Liver (tissue), 9 donors: Measurements from ENCODE around the gene SOCS3. TPM values are rescaled to one million over a fixed set of nuclear protein-coding genes. Genes with fewer than 3 reads are reported as not detected.

ENCODE experiments used
- DNase-seq: peaks from one replicate; pipeline ENCODE4 v3.0.0-alpha.2; 2017; ENCODE audit warnings: low spot score
- H3K27ac ChIP-seq, 2 donors: one replicate each; pipeline ENCODE4 v1.7.0; 2013; ENCODE audit warnings: inconsistent platforms in 2 of 2, low read length in 2 of 2, control low read depth in 1 of 2, low read depth in 1 of 2, mild to moderate bottlenecking in 1 of 2
- H3K27me3 ChIP-seq, 4 donors: one replicate each; pipeline versions ENCODE4 v1.6.1 to v1.7.0; 2013; ENCODE audit warnings: low read length in 3 of 4, inconsistent platforms in 1 of 4, mild to moderate bottlenecking in 1 of 4, moderate library complexity in 1 of 4; ENCODE audit not compliant: control insufficient read depth in 4 of 4, insufficient read depth in 4 of 4
- H3K36me3 ChIP-seq, 4 donors: one replicate each; pipeline versions ENCODE4 v1.6.1 to v1.7.0; 2013; ENCODE audit warnings: low read length in 3 of 4, mild to moderate bottlenecking in 3 of 4, low read depth in 1 of 4, moderate library complexity in 1 of 4; ENCODE audit not compliant: control insufficient read depth in 4 of 4, insufficient read depth in 3 of 4
- H3K4me1 ChIP-seq, 4 donors: one replicate each; pipeline versions ENCODE4 v1.6.1 to v1.7.0; 2013; ENCODE audit warnings: low read length in 3 of 4, mild to moderate bottlenecking in 3 of 4, moderate library complexity in 1 of 4; ENCODE audit not compliant: control insufficient read depth in 4 of 4, insufficient read depth in 4 of 4
- H3K4me3 ChIP-seq, 3 donors: one replicate each; pipeline versions ENCODE4 v1.6.1 to v1.7.0; 2013; ENCODE audit warnings: low read length in 3 of 3, control low read depth in 1 of 3, low read depth in 1 of 3, mild to moderate bottlenecking in 1 of 3
- H3K9ac ChIP-seq, 2 donors: one replicate each; pipeline ENCODE4 v1.7.0; 2013; ENCODE audit warnings: low read length in 2 of 2, mild to moderate bottlenecking in 2 of 2, moderate library complexity in 2 of 2, control low read depth in 1 of 2, low read depth in 1 of 2
- H3K9me3 ChIP-seq, 4 donors: one replicate each; pipeline versions ENCODE4 v1.6.1 to v1.7.0; 2013; ENCODE audit warnings: low read length in 3 of 4; ENCODE audit not compliant: control insufficient read depth in 4 of 4
- EGR1 ChIP-seq, 2 donors: IDR thresholded peaks; 2 replicates each; pipeline ENCODE4 v1.6.1; 2016 to 2018; ENCODE audit warnings: antibody characterized with exemption in 2 of 2, low read depth in 2 of 2
- FOXA1 ChIP-seq: IDR thresholded peaks from 2 replicates; pipeline ENCODE4 v1.6.1; 2016; ENCODE audit warnings: antibody characterized with exemption
- FOXA2 ChIP-seq: IDR thresholded peaks from 2 replicates; pipeline ENCODE4 v1.6.1; 2016; ENCODE audit warnings: antibody characterized with exemption
- GABPA ChIP-seq, 2 donors: IDR thresholded peaks in 1 of 2; conservative IDR thresholded peaks in 1 of 2; 2 replicates each; pipeline ENCODE4 v1.6.1; 2016; ENCODE audit warnings: antibody characterized with exemption in 2 of 2, mild to moderate bottlenecking in 1 of 2, moderate library complexity in 1 of 2
- HNF4A ChIP-seq, 2 donors: conservative IDR thresholded peaks; 2 replicates each; pipeline ENCODE4 v1.6.1; 2016; ENCODE audit warnings: antibody characterized with exemption in 2 of 2, mild to moderate bottlenecking in 2 of 2
- JUND ChIP-seq, 2 donors: IDR thresholded peaks; 2 replicates each; pipeline ENCODE4 v1.6.1; 2016; ENCODE audit warnings: antibody characterized with exemption in 2 of 2
- MAX ChIP-seq: IDR thresholded peaks from 2 replicates; pipeline ENCODE4 v1.6.1; 2016; ENCODE audit warnings: antibody characterized with exemption
- NR2F2 ChIP-seq: IDR thresholded peaks from 2 replicates; pipeline ENCODE4 v1.6.1; 2016; ENCODE audit warnings: antibody characterized with exemption
- RAD21 ChIP-seq, 2 donors: IDR thresholded peaks; 2 replicates each; pipeline ENCODE4 v1.6.1; 2016; ENCODE audit warnings: antibody characterized with exemption in 2 of 2, mild to moderate bottlenecking in 2 of 2
- RXRA ChIP-seq, 2 donors: IDR thresholded peaks; 2 replicates each; pipeline ENCODE4 v1.6.1; 2017 to 2018; ENCODE audit warnings: antibody characterized with exemption in 2 of 2, mild to moderate bottlenecking in 1 of 2
- SP1 ChIP-seq: IDR thresholded peaks from 2 replicates; pipeline ENCODE4 v1.6.1; 2018; ENCODE audit warnings: antibody characterized with exemption, mild to moderate bottlenecking
- TAF1 ChIP-seq: conservative IDR thresholded peaks from 2 replicates; pipeline ENCODE4 v1.6.1; 2016; ENCODE audit warnings: antibody characterized with exemption, mild to moderate bottlenecking
- YY1 ChIP-seq: IDR thresholded peaks from 2 replicates; pipeline ENCODE4 v1.6.1; 2016; ENCODE audit warnings: antibody characterized with exemption, mild to moderate bottlenecking
- ZBTB33 ChIP-seq: IDR thresholded peaks from 2 replicates; pipeline ENCODE4 v1.6.1; 2016; ENCODE audit warnings: antibody characterized with exemption
- WGBS: extraction: QIAGEN DNeasy Blood & Tissue Kit; methylation state at CpG from one replicate; pipeline ENCODE4 v1.1.7; 2013; 5-methylcytosine and 5-hydroxymethylcytosine counted together
- polyA plus RNA-seq, 2 donors: library from polyadenylated mRNA; stranded (reverse) in 1 of 2; unstranded in 1 of 2; fragments of 200-250 nt in 1 of 2; fragments of >200 nt in 1 of 2; fragmentation: Nextera tagmentation in 1 of 2; extraction: Ambion mirVana in 1 of 2; gene quantifications; one replicate each; pipeline versions ENCODE4 v1.2.1 to v1.2.3, GENCODE V29; 2013 to 2015
- total RNA-seq, 2 donors: library from RNA; depleted of rRNA; stranded (reverse); fragments of >200 nt; gene quantifications; one replicate each; pipeline ENCODE4 v1.2.3, GENCODE V29; 2014
- TF ChIP-seq, protein P1 (sequence below): fragments of 150-350 bp; IDR thresholded peaks from 2 replicates; pipeline ENCODE4 v1.5.1; 2017; ENCODE audit warnings: improper control_type of control experiment, low read depth, low read length; ENCODE audit not compliant: missing input control
- TF ChIP-seq, protein P2 (sequence below): IDR thresholded peaks from 2 replicates; pipeline ENCODE4 v1.6.1; 2016; ENCODE audit warnings: antibody characterized with exemption, mild to moderate bottlenecking
- TF ChIP-seq, protein P3 (sequence below): IDR thresholded peaks from 2 replicates; pipeline ENCODE4 v1.6.1; 2016; ENCODE audit warnings: antibody characterized with exemption
- donor health status: healthy.
- donor health status: healthy.
- donor health status: healthy.
- donor health status: healthy.
- donor health status: healthy.

SOCS3 gene
- total and polyA plus RNA-seq, 4 donors = 12.2 to 48.0 (median 18.3) TPM

- Histone ChIP-seq H3K27me3 (no peaks in the 10 kb centered on the region), H3K9me3 (no peaks in the 10 kb centered on the region), H3K4me1 (peaks cover 5 to 18% (median 14%) of the 10 kb centered on the region in 4 donors), H3K36me3 (peaks cover 19 to 67% (median 39%) of the 10 kb centered on the region in 4 donors), H3K27ac (no peak overlapping the region), H3K4me3 (no peak overlapping the region), H3K9ac (no peak overlapping the region)
- WGBS = 91% methylated on average over 17 of the region's 17 CpGs
- no peak for TF ChIP-seq RXRA (IDR thresholded peaks at IDR 0.05)
- TF ChIP-seq, protein P1, sequence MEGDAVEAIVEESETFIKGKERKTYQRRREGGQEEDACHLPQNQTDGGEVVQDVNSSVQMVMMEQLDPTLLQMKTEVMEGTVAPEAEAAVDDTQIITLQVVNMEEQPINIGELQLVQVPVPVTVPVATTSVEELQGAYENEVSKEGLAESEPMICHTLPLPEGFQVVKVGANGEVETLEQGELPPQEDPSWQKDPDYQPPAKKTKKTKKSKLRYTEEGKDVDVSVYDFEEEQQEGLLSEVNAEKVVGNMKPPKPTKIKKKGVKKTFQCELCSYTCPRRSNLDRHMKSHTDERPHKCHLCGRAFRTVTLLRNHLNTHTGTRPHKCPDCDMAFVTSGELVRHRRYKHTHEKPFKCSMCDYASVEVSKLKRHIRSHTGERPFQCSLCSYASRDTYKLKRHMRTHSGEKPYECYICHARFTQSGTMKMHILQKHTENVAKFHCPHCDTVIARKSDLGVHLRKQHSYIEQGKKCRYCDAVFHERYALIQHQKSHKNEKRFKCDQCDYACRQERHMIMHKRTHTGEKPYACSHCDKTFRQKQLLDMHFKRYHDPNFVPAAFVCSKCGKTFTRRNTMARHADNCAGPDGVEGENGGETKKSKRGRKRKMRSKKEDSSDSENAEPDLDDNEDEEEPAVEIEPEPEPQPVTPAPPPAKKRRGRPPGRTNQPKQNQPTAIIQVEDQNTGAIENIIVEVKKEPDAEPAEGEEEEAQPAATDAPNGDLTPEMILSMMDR = no peak
- TF ChIP-seq SP1 = no peak
- TF ChIP-seq NR2F2 = no peak
- TF ChIP-seq, protein P2, sequence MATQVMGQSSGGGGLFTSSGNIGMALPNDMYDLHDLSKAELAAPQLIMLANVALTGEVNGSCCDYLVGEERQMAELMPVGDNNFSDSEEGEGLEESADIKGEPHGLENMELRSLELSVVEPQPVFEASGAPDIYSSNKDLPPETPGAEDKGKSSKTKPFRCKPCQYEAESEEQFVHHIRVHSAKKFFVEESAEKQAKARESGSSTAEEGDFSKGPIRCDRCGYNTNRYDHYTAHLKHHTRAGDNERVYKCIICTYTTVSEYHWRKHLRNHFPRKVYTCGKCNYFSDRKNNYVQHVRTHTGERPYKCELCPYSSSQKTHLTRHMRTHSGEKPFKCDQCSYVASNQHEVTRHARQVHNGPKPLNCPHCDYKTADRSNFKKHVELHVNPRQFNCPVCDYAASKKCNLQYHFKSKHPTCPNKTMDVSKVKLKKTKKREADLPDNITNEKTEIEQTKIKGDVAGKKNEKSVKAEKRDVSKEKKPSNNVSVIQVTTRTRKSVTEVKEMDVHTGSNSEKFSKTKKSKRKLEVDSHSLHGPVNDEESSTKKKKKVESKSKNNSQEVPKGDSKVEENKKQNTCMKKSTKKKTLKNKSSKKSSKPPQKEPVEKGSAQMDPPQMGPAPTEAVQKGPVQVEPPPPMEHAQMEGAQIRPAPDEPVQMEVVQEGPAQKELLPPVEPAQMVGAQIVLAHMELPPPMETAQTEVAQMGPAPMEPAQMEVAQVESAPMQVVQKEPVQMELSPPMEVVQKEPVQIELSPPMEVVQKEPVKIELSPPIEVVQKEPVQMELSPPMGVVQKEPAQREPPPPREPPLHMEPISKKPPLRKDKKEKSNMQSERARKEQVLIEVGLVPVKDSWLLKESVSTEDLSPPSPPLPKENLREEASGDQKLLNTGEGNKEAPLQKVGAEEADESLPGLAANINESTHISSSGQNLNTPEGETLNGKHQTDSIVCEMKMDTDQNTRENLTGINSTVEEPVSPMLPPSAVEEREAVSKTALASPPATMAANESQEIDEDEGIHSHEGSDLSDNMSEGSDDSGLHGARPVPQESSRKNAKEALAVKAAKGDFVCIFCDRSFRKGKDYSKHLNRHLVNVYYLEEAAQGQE = no peak
- TF ChIP-seq EGR1 (IDR thresholded peaks at IDR 0.05; ENCODE audit: low read depth in 2 of 2) = no peak
- TF ChIP-seq ZBTB33 = no peak
- no peak for TF ChIP-seq HNF4A (conservative IDR thresholded peaks at IDR 0.05)
- no peak for TF ChIP-seq MAX
- TF ChIP-seq JUND (IDR thresholded peaks at IDR 0.05) = no peak
- TF ChIP-seq FOXA2 = no peak
- TF ChIP-seq RAD21 (IDR thresholded peaks at IDR 0.05) = no peak
- TF ChIP-seq FOXA1 = no peak
- no peak for TF ChIP-seq TAF1
- TF ChIP-seq, protein P3, sequence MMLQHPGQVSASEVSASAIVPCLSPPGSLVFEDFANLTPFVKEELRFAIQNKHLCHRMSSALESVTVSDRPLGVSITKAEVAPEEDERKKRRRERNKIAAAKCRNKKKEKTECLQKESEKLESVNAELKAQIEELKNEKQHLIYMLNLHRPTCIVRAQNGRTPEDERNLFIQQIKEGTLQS = no peak
- no peak for TF ChIP-seq YY1
- no peak for TF ChIP-seq GABPA (IDR thresholded peaks at IDR 0.05 in 1 of 2, conservative IDR thresholded peaks at IDR 0.05 in 1 of 2)
- no peak for DNase-seq
These were observed 40.8 kb upstream of the SOCS3 start for GRCh38 chr17:78400581-78401240.
